Putamen (tissue), 1 donor: ENCODE measurements around the gene BIRC2.
A peak's percentile ranks its signal among the peaks of the same experiment; 100 is the strongest.

Experiments
- DNase-seq: peaks from one replicate; pipeline ENCODE4 v3.0.0-alpha.2; 2016; ENCODE audit warnings: low spot score

BIRC2 gene

DNA sequence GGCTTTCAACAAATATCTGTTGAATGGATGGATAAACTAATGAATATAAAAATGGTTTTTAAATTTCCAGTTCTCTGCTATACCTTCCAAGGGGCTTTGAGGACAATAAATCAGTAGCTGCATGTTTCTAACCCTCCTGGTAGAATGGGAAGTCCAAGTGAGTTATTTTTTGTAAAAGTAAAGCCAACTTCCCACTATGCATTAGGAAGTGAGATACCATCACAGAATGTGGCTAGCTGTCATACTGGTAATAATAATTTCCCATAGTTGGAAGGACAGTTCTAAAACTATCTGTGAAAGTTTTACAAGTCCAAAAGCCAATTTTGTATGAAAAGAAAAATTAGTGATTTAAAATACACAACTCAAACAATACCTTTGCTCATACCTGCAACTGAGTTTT is 55.5 kb downstream of the BIRC2 start:
- DNase-seq, result no peak

DNA sequence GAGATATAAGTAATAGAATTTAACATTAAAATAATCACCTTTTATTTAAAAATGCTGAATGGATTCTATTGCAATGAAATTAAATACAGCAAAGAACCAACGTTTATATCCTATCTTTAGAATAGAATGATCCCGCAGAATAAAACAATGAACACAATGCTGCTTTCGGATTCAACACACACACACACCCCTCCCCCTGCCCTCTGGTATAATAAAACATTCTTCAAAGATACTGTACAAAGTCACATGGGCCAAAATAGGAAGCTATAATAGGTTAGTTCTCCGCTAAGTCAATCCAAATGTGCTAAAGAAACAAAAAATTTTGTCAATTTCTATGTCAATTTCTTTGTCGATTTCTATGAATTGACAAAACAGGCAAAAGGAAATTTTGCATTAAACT is 58.5 kb downstream of the BIRC2 start:
- no peak for DNase-seq

DNA sequence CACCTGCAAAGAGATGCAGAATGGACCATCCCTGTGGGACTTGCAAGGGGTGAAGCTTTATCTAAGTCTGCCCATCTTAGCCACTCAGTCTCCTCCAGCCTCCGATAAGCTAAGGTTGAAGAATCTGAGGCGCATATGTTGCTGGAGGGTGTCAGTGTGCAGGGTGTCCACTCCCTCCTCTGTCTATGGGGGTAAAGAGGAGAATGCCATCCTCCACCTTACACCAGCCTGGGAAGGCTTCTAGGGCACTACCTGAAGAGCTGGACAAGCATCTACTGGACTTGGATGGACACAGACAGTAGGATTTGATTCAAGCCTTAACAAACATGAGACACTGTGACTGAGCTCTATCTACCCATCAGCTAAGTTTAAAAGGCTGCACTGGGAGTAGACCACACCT is 59.1 kb downstream of the BIRC2 start:
- no peak for DNase-seq

DNA sequence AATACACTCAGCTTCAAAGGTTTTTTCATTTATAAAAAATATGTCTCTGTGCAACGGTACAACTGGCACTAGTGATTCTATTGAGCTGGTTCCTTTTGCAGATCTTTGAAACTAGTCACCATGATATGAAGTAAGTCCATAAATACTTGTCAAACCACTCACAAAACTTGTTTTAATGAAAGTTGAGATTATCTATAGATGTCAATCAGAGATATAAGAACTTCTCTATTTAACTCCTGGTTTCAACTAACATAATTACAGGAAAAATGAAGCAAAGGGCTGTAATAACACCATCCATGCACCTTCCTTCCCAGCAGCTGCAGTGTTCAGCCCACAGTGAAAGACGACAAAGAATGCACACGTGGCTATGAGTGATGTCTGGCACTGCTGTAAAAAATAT is 60.9 kb downstream of the BIRC2 start:
- DNase-seq, result no peak

DNA sequence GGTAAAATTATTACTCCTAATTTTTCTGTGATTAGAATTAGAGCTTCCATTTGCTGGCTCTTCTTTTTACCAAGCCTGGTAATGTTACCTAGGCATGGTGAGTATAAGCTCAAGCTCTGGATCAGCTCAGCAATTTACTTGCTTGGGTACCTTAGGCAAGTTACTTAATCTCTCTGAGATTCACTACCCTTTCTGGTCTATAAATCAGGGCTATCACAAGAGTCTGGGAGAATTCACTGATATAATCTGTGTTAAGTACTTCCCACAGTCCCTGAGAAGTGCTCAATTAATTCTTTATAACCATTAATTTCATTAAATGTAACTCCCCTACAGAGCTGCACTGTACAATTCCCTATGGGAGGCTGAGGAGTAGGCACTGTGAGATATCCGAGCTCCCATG is 61.3 kb downstream of the BIRC2 start:
- no peak for DNase-seq

DNA sequence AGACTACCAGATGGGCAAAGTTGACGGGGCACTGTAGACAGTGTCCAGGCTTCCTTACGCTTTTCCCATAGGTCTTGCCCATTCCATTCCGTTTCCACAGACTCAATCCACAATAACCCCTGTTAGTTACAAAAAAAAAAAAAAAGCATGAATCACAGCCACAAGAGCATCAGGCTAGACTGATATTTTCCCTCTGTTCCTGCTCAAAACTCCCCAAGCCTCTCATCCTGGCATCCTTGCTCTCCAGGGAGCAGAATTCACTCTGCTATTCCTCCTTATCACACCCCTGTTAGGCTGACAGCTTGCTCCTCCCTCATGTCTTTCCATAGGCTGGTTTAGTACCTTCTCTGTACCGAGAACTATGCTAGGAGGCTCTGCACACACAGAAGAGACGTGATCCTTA is 63.4 kb downstream of the BIRC2 start:
- no peak for DNase-seq

DNA sequence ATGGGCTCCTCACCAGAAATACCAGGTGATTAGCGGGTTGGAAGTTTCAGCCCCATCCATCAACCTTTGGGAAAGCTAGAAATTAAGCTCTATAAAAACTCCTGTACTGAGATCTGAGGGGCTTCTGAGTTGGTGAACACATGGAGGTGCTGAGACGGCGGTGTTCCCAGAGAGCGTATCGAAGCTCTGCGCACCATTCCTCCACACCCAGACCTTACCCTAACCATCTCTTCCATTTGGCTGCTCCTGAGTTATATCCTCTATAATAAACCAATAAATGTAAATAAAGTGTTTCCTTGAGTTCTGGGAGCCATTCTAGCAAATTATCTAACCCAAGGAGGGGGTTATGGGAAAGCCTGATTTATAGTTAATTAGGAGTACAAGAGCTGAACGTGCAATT is 64.1 kb downstream of the BIRC2 start:
- no peak for DNase-seq

DNA sequence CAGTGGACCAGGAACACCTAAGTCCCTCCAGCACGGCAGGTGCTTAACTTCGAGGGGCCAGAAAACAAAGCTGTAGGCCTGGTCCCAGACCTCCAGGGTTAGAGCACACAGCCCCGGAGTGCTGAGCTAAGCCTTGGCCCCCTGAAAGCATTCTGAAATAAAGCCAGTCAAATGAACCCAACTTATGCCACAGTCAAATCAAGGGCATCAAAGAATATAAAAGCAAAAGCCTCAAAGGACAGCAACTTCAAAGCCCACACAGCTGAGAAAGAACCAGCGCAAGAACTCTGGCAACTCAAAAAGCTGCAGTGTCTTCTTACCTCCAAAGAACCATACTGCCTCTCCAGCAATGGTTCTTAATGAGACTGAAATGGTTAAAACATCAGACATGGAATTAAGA is 66.5 kb downstream of the BIRC2 start:
- DNase-seq, result no peak

DNA sequence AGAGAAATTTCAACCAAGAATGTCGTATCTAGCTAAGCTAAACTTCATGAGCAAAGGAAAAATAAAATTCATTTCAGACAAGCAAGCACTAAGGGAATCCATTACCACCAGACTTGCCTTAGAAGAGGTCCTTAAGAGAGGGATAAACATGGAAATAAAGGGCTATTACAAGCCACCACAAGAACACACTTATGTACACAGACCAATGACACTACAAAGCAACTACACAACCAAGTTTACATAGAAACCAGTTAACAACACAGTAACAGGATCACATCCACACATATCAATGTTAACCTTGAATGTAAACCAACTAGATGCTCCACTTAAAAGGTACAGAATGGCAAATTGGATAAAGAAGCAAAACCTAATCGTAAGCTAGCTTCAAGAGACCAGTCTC is 67.5 kb downstream of the BIRC2 start:
- no peak for DNase-seq

DNA sequence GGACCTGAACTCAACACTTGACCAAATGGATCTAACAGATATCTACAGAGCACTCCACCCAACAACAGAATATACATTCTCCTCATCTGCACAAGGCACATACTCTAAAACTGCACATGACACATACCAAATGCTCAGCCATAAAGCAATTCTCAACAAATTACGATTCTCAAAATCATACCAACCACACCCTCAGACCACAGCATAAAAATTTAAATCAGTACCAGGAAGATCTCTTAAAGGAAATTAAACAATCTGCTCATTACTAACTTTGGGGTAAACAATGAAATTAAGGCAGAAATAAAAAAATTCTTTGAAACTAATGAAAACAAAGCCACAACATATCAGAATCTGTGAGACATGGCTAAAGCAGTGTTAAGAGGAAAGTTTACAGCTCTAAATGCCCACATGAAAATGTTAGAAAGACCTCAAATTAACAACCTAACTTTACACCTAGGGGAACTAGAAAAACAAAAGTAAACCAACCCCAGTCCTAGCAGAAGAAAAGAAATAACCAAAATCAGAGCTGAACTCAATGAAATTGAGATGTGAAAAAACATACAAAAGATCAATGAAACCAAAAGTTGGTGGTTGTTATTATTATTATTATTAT is 68.4 kb downstream of the BIRC2 start:
- DNase-seq, result no peak

DNA sequence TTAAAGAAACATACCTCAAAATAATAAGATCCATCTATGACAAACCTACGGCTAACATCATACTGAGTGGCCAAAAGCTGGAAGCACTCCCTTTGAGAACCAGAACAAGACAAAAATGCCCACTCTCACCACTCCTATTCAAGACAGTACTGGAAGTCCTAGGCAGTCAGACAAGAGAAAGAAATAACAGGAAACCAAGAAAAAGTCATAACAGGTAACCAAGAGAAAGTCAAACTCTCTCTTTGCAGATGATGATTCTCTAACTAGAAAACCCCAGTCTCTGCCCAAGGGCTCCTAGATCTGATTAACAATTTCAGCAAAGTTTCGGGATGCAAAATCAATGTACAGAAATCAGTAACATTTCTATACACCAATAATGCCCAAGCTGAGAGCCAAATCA is 70.0 kb downstream of the BIRC2 start:
- no peak for DNase-seq

DNA sequence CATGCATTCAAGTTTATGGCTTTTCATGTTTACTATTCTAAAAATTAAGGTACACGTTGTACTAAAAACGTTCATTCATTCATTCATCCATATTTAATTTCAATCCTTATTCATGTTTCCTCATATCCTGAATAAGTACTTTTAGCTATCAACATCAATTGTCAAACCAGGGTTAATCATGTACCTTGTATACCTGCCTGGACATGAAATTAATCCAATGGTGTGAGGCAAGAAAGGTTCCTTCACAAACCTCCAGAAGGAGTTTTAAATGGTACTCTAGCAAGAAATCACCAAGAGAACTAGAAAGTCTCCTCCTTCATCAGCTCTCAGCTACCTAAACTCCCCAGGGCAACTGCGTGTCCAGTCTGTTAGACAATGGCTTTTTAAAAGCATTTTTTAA is 72.2 kb downstream of the BIRC2 start:
- DNase-seq, result no peak

DNA sequence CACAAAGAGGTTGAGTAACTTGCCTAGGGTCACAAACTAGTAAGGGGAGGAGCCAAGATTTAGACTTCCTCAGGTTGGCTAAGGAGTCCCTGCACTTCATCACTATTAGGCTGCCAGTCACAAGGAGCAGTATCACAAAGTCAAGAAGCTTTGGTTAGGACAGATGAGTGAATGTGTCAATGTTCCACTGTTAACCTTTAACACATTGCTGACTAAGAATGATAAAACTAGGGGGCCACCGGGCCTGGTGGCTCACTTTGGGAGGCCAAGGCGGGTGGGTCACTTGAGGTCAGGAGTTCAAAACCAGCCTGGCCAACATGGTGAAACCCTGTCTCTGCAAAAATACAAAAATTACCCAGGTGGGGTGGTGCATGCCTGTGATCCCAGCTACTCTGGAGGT is 73.5 kb downstream of the BIRC2 start:
- DNase-seq, result no peak

DNA sequence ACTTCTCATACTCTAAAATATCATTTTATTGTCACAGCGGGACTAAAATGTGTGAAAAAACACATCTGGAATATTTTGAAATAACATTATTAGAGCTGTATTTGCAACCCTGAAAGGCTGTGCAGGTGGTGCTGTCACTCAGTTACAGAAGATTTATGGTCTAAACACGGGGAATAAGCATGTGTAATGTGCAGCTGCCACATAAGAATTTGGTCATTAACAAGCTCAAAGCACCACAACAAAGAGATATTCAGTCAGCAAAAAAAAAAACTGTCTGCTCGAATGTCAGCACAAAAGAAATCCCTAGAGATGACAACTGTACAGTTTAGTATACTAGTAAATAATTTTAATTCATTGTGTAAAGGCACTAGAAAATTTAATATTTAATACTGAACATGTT is 74.2 kb downstream of the BIRC2 start:
- DNase-seq, result peak; percentile 76

DNA sequence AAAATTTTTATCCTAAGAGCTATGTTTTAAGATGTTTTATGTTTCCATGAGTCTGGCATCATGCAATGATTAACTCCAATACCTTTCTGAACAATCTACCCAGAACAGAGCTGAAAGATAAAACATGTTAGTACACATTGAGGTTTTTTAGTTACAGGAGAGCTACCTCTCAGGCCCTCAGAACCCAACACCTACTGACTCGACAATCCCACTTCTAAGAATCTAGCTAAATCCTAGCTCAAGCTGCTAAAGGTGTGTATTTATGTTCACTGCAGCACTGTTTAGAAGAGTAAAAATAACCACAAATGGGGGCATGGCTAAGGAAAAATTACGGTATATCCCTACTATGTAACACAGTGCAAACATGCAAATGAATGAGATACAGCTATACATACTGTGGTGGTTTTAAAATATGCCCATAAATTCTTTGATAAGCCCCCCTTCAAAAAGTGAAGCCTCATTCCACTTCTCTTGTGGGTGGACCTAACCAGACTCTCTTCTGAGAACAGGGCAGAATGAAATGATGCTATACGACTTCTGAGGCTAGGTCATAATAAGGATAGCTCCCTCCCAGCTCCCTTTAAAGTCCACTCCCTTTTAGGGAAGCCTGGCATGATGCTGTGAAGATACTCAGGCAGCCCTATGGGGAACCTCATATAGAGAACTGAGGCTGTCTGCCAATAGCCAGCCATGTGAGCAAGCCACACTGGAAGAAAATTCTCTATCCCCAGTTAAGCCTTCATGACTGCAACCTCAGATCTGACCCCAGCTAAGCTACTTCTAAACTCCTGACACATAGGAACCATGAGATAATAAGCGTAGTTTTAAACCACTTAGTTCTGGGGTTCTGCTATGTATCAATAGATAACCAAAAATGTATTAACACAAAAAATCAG is 76.1 kb downstream of the BIRC2 start:
- DNase-seq, result no peak

DNA sequence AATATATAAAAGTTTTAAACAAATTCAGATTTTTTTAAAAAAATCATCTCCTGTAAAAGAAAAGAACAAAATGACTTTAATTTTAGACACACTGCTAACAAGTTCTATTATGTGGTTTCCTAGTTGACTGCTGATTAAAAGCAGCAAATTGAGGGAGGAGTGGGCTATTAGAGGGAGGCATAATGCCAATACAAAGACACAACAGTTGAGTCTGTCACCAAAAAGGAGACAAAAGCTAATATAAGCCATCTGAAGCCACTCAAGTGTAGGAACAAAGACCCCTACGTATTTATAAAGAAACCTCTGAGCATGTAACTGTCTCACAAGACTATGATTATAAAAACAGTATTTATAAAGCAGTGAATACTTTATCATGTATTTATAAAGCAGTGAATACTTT is 76.9 kb downstream of the BIRC2 start:
- no peak for DNase-seq

DNA sequence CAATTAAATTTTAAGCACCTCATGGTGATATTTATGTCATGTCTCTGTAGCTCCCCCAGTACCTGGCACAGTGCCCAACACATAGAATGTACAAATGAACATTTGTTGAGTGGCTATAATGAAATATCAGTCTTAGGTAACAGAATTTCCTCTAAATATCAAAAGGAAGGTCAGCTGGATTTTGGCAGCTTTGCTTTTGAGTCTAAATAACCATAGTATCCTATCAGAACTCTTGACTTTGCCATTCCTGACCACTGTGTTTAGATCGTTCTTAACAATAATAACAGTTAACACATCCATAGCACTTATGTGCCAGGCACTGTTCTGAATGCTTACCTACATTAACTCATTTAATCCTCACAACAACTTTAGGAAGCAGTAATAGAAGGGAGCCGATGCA is 79.0 kb downstream of the BIRC2 start:
- DNase-seq, result no peak

DNA sequence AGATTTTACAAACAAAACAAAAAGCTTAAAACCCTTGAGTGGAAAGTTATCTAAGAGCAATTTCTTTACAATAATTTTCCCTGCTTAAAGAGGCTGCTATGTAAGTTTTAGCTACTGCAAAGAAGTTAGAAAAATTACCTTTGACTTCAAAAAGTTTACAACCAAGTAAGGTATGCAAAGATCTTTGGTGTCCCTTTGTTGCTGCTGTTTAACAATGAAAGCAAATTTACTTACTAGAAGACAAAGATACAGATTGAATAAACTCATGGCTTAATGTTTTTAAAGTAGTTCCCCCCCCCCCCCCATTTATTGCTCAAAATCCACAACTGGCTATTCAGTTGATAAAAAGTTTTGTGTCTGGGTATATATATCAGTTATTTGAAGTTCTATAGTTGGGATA is 79.6 kb downstream of the BIRC2 start:
- DNase-seq, result no peak

DNA sequence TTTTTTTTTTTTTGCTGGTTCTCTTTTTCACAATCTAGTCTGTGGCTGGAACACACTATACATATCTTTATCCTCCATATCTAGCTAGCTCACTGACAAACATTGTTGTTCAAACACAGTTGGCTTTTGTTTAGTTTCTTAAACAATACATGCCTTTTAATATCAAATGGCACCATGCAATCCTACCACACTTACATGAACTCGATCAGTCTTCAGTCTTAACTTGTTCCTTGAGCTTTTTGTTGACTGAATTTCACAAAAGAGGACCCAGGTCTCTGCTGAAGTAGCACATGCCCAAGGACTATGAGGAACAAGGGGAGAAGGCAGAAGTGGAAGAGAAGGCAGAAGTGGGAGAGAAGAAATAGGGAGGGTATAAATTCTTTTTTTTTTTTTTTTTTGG is 80.1 kb downstream of the BIRC2 start:
- peak; percentile 64 for DNase-seq
